Stimulated activated CD4-positive, alpha-beta T cell treated with anti-CD3 and anti-CD28 coated beads, Interleukin-12 subunit alpha, Interleukin-12 subunit beta, amount 100 ng/mL, for 48 hours (primary cell): ENCODE data around the gene NUB1.

Source experiments
- DNase-seq, 3 donors: peaks; one replicate each; pipeline ENCODE4 v3.0.0-alpha.2; 2020; ENCODE audit warnings: low read depth in 2 of 3, low spot score in 1 of 3

NUB1 gene

GRCh38 chr7:151387161-151388006 is 45.8 kb downstream of the NUB1 start:
- no peak for DNase-seq

- no peak for DNase-seq
Measured at GRCh38 chr7:151388007-151388297, 46.3 kb downstream of the NUB1 start.

GRCh38 chr7:151388430-151388829 is 46.8 kb downstream of the NUB1 start:
- DNase-seq, result no peak

GRCh38 chr7:151389096-151389767 is 47.6 kb downstream of the NUB1 start:
- DNase-seq, result no peak

GRCh38 chr7:151389768-151390597 is 48.4 kb downstream of the NUB1 start:
- DNase-seq, result no peak

GRCh38 chr7:151390598-151391357 is 49.2 kb downstream of the NUB1 start:
- no peak for DNase-seq

GRCh38 chr7:151391358-151391730 is 49.7 kb downstream of the NUB1 start:
- no peak for DNase-seq

GRCh38 chr7:151392002-151392401 is 50.4 kb downstream of the NUB1 start:
- no peak for DNase-seq

GRCh38 chr7:151392426-151392825 is 50.8 kb downstream of the NUB1 start:
- no peak for DNase-seq

- no peak for DNase-seq
Measured at GRCh38 chr7:151393031-151393977, 51.7 kb downstream of the NUB1 start.

- DNase-seq, result no peak
Measured at GRCh38 chr7:151394076-151395035, 52.7 kb downstream of the NUB1 start.

GRCh38 chr7:151395036-151395367 is 53.4 kb downstream of the NUB1 start:
- DNase-seq, result no peak

GRCh38 chr7:151396328-151396970 is 54.8 kb downstream of the NUB1 start:
- no peak for DNase-seq

- DNase-seq, result no peak
Measured at GRCh38 chr7:151397026-151397425, 55.4 kb downstream of the NUB1 start.

GRCh38 chr7:151398446-151399304 is 57.1 kb downstream of the NUB1 start:
- DNase-seq, result no peak

- DNase-seq, result no peak
Measured at GRCh38 chr7:151399305-151399601, 57.6 kb downstream of the NUB1 start.

GRCh38 chr7:151399906-151400305 is 58.3 kb downstream of the NUB1 start:
- DNase-seq, result no peak
